Measurements from ENCODE around the gene DDX5.

Gene DDX5

GRCh38 chr17:64519601-64520000 lies 13.5 kb upstream of the DDX5 start:
- H3K4me3 ChIP-seq (ENCODE audit: low read depth, low read length) = no peak overlapping the region
- DNase-seq (ENCODE audit: low read depth) = no peak
- in situ Hi-C loops (cut with HindIII; ENCODE audit: low sequenced_read_pairs) = no loop called here
- TF ChIP-seq CTCF (IDR thresholded peaks at IDR 0.05; ENCODE audit: low read depth, low read length, missing control alignments) = no peak

- no peak for DNase-seq (ENCODE audit: low read depth)
- in situ Hi-C loops (cut with HindIII; ENCODE audit: low sequenced_read_pairs) = no loop called here
- no peak overlapping the region for H3K4me3 ChIP-seq (ENCODE audit: low read depth, low read length)
- no peak for TF ChIP-seq CTCF (IDR thresholded peaks at IDR 0.05; ENCODE audit: low read depth, low read length, missing control alignments)
Measured at GRCh38 chr17:64515829-64516228, 9.7 kb upstream of the DDX5 start.

- TF ChIP-seq CTCF (IDR thresholded peaks at IDR 0.05; ENCODE audit: low read depth, low read length, missing control alignments) = no peak
- no peak overlapping the region for H3K4me3 ChIP-seq (ENCODE audit: low read depth, low read length)
- DNase-seq (ENCODE audit: low read depth) = no peak
- in situ Hi-C loops (cut with HindIII; ENCODE audit: low sequenced_read_pairs) = no loop called here
Measured at GRCh38 chr17:64515419-64515818, 9.3 kb upstream of the DDX5 start.

- H3K4me3 ChIP-seq (ENCODE audit: low read depth, low read length) = no peak overlapping the region
- DNase-seq (ENCODE audit: low read depth) = no peak
- no peak for TF ChIP-seq CTCF (IDR thresholded peaks at IDR 0.05; ENCODE audit: low read depth, low read length, missing control alignments)
- in situ Hi-C loops (cut with HindIII; ENCODE audit: low sequenced_read_pairs) = no loop called here
Measured at GRCh38 chr17:64509179-64509578, 3.1 kb upstream of the DDX5 start.

- H3K4me3 ChIP-seq (ENCODE audit: low read depth, low read length) = no peak overlapping the region
- no peak for DNase-seq (ENCODE audit: low read depth)
- in situ Hi-C loops (cut with HindIII; ENCODE audit: low sequenced_read_pairs) = no loop called here
- no peak for TF ChIP-seq CTCF (IDR thresholded peaks at IDR 0.05; ENCODE audit: low read depth, low read length, missing control alignments)
Measured at GRCh38 chr17:64508683-64509082, 2.6 kb upstream of the DDX5 start.

- DNase-seq (ENCODE audit: low read depth) = peak; percentile 71
- in situ Hi-C loops (cut with HindIII; ENCODE audit: low sequenced_read_pairs) = no loop called here
- peak overlapping the region; percentile 96 for H3K4me3 ChIP-seq (ENCODE audit: low read depth, low read length)
- TF ChIP-seq CTCF (IDR thresholded peaks at IDR 0.05; ENCODE audit: low read depth, low read length, missing control alignments) = peak; percentile 62
Measured at GRCh38 chr17:64507413-64507782, 1.3 kb upstream of the DDX5 start.

All from astrocyte of the cerebellum (primary cell).